Hepatocyte (in vitro differentiated cells): ENCODE data around the gene RABIF.

Experiments
- CTCF ChIP-seq: fragments of 200-600 bp; sonication (generic); IDR thresholded peaks from 2 replicates; pipeline ENCODE4 v1.5.1; 2016; ENCODE audit warnings: antibody characterized with exemption, mild to moderate bottlenecking; ENCODE audit not compliant: poor library complexity
- EZH2 ChIP-seq: fragments of 200-600 bp; sonication (generic); IDR thresholded peaks from 2 replicates; pipeline ENCODE4 v1.6.1; 2016; ENCODE audit warnings: antibody characterized with exemption, mild to moderate bottlenecking, borderline replicate concordance

- no peak for TF ChIP-seq CTCF
- no peak for TF ChIP-seq EZH2
Measured at GRCh38 chr1:202844259-202844658, 44.7 kb downstream of the RABIF start.
